ENCODE measurements around the gene LPP. TPM values are rescaled to one million over a fixed set of nuclear protein-coding genes. Genes with fewer than 3 reads are reported as not detected.

LPP gene
- total RNA-seq, 4 donors from 2014 or later = 207 to 592 (median 406) TPM

GRCh38 chr3:188338086-188338485 lies 184.1 kb downstream of the LPP start:
- intact Hi-C loops (cut with DNase I; ENCODE audit: low total_unique reads) (no loop called here), in situ Hi-C loops (cut with MboI; ENCODE audit: low pct_ligation_motif_present in 1 of 4, low pct_unique_long_range_greater_than_20kb in 1 of 4, low sequenced_read_pairs in 3 of 4) (no loop called here)
- DNase-seq = no peak
- Histone ChIP-seq H3K27me3 (no peaks in the 10 kb centered on the region), H3K4me3 (no peak overlapping the region), H3K27ac (no peak overlapping the region), H3K36me3 (no peaks in the 10 kb centered on the region), H3K9me3 (no peaks in the 10 kb centered on the region), H3K4me1 (peaks cover 0 to 29% (median 2%) of the 10 kb centered on the region in 4 donors)
- TF ChIP-seq POLR2AphosphoS5 (IDR thresholded peaks at IDR 0.05) (no peak), POLR2A (IDR thresholded peaks at IDR 0.05) (no peak), EP300 (IDR thresholded peaks at IDR 0.05; ENCODE audit: low read depth) (no peak), CTCF (IDR thresholded peaks at IDR 0.05) (no peak)

- TF ChIP-seq EP300 (IDR thresholded peaks at IDR 0.05; ENCODE audit: low read depth) (no peak), POLR2A (IDR thresholded peaks at IDR 0.05) (no peak), CTCF (IDR thresholded peaks at IDR 0.05) (no peak), POLR2AphosphoS5 (IDR thresholded peaks at IDR 0.05) (no peak)
- Histone ChIP-seq H3K9me3 (no peaks in the 10 kb centered on the region), H3K27ac (no peak overlapping the region), H3K4me1 (peaks cover 0 to 29% (median 2%) of the 10 kb centered on the region in 4 donors), H3K36me3 (no peaks in the 10 kb centered on the region), H3K4me3 (no peak overlapping the region), H3K27me3 (no peaks in the 10 kb centered on the region)
- 50 to 67% methylated on average over 8 to 11 of the region's 11 CpGs for WGBS, 2 donors (ENCODE audit: low coverage in 1 of 2)
- intact Hi-C loops (cut with DNase I; ENCODE audit: low total_unique reads) = no loop called here
- no peak for DNase-seq
- in situ Hi-C loops (cut with MboI; ENCODE audit: low pct_ligation_motif_present in 1 of 4, low pct_unique_long_range_greater_than_20kb in 1 of 4, low sequenced_read_pairs in 3 of 4) = no loop called here
Observed at GRCh38 chr3:188339410-188340295, 185.7 kb downstream of the LPP start.

GRCh38 chr3:188341501-188341900 lies 187.5 kb downstream of the LPP start:
- Histone ChIP-seq H3K4me3 (no peak overlapping the region), H3K27me3 (no peaks in the 10 kb centered on the region), H3K27ac (peak overlapping the region in 1 of 4 donors; percentile 1), H3K9me3 (no peaks in the 10 kb centered on the region), H3K36me3 (no peaks in the 10 kb centered on the region), H3K4me1 (peaks cover 0 to 34% (median 2%) of the 10 kb centered on the region in 4 donors)
- TF ChIP-seq EP300 (IDR thresholded peaks at IDR 0.05; ENCODE audit: low read depth) = no peak
- intact Hi-C loops (cut with DNase I; ENCODE audit: low total_unique reads) (no loop called here), in situ Hi-C loops (cut with MboI; ENCODE audit: low pct_ligation_motif_present in 1 of 4, low pct_unique_long_range_greater_than_20kb in 1 of 4, low sequenced_read_pairs in 3 of 4) (no loop called here)
- 70 to 82% methylated on average over 2 of the region's 2 CpGs for WGBS, 2 donors (ENCODE audit: low coverage in 1 of 2)
- no peak for DNase-seq

GRCh38 chr3:188342991-188343732 lies 189.2 kb downstream of the LPP start:
- peaks cover 0 to 25% (median 4%) of the 10 kb centered on the region in 4 donors for H3K4me1 ChIP-seq
- H3K27me3 ChIP-seq = no peaks in the 10 kb centered on the region
- intact Hi-C loops (cut with DNase I; ENCODE audit: low total_unique reads) = no loop called here
- no peaks in the 10 kb centered on the region for H3K36me3 ChIP-seq
- in situ Hi-C loops (cut with MboI; ENCODE audit: low pct_ligation_motif_present in 1 of 4, low pct_unique_long_range_greater_than_20kb in 1 of 4, low sequenced_read_pairs in 3 of 4) = no loop called here
- no peak for DNase-seq
- TF ChIP-seq CTCF (IDR thresholded peaks at IDR 0.05) (no peak), POLR2A (IDR thresholded peaks at IDR 0.05) (no peak)
- WGBS, 2 donors (ENCODE audit: low coverage in 1 of 2) = 90 to 96% methylated on average over 9 of the region's 9 CpGs
- H3K27ac ChIP-seq = no peak overlapping the region
- H3K4me3 ChIP-seq = no peak overlapping the region
- no peaks in the 10 kb centered on the region for H3K9me3 ChIP-seq
